Measurements from ENCODE around the gene PDE12.

Gene PDE12

GRCh38 chr3:57569859-57570450, 13.9 kb downstream of the PDE12 start:
- POLR2A ChIA-PET: interaction anchor here (1.1 kb wide), 1 partner anchor 14 kb away, joined by 3 read pairs; the partner anchor contains the start of gene PDE12
- CTCF ChIA-PET: interaction anchor here (0.6 kb wide), 1 partner anchor 146 kb away, joined by 3 read pairs; no protein-coding TSS in a partner anchor
- TF ChIP-seq LEF1 (IDR thresholded peaks at IDR 0.05; ENCODE audit: borderline replicate concordance) (no peak), FOXM1 (IDR thresholded peaks at IDR 0.05; ENCODE audit: borderline replicate concordance) (no peak), CTBP1 (IDR thresholded peaks at IDR 0.05; ENCODE audit: borderline replicate concordance) (no peak), FOXK2 (IDR thresholded peaks at IDR 0.05) (no peak)
- no peak for DNase-seq (ENCODE audit: extremely low spot score)

GRCh38 chr3:57570878-57571277, 14.8 kb downstream of the PDE12 start:
- ChIA-PET POLR2A (interaction anchor here (1.1 kb wide), 1 partner anchor 15 kb away, joined by 3 read pairs; the partner anchor contains the start of gene PDE12), CTCF (no interaction called here)
- TF ChIP-seq SP1 (IDR thresholded peaks at IDR 0.05): no peak
- TF ChIP-seq FOXA1 (IDR thresholded peaks at IDR 0.05): no peak
- no peak for TF ChIP-seq LEF1 (IDR thresholded peaks at IDR 0.05; ENCODE audit: borderline replicate concordance)
- no peak for TF ChIP-seq FOXK2 (IDR thresholded peaks at IDR 0.05)
- no peak for TF ChIP-seq CTBP1 (IDR thresholded peaks at IDR 0.05; ENCODE audit: borderline replicate concordance)
- TF ChIP-seq ARNT (IDR thresholded peaks at IDR 0.05): no peak
- TF ChIP-seq ELF4 (IDR thresholded peaks at IDR 0.05): no peak
- TF ChIP-seq FOXM1 (IDR thresholded peaks at IDR 0.05; ENCODE audit: borderline replicate concordance): no peak
- DNase-seq (ENCODE audit: extremely low spot score): no peak

GRCh38 chr3:57572096-57572495, 16.0 kb downstream of the PDE12 start:
- TF ChIP-seq SP1 (IDR thresholded peaks at IDR 0.05): no peak
- TF ChIP-seq L3MBTL2 (conservative IDR thresholded peaks at IDR 0.05): no peak
- TF ChIP-seq HDGF (IDR thresholded peaks at IDR 0.05; ENCODE audit: borderline replicate concordance): no peak
- TF ChIP-seq ARNT (IDR thresholded peaks at IDR 0.05): no peak
- TF ChIP-seq PKNOX1 (IDR thresholded peaks at IDR 0.05): no peak
- TF ChIP-seq BHLHE40 (IDR thresholded peaks at IDR 0.05; ENCODE audit: borderline replicate concordance): no peak
- no peak for TF ChIP-seq FOXK2 (IDR thresholded peaks at IDR 0.05)
- TF ChIP-seq ELF4 (IDR thresholded peaks at IDR 0.05): no peak
- no peak for TF ChIP-seq SUZ12 (IDR thresholded peaks at IDR 0.05)
- TF ChIP-seq TARDBP (IDR thresholded peaks at IDR 0.05): no peak
- TF ChIP-seq CTBP1 (IDR thresholded peaks at IDR 0.05; ENCODE audit: borderline replicate concordance): no peak
- no peak for TF ChIP-seq ZNF384 (IDR thresholded peaks at IDR 0.05)
- no peak for TF ChIP-seq FOXA1 (IDR thresholded peaks at IDR 0.05)
- TF ChIP-seq FOXM1 (IDR thresholded peaks at IDR 0.05; ENCODE audit: borderline replicate concordance): no peak
- TF ChIP-seq NFRKB (IDR thresholded peaks at IDR 0.05): no peak
- TF ChIP-seq LEF1 (IDR thresholded peaks at IDR 0.05; ENCODE audit: borderline replicate concordance): no peak
- DNase-seq (ENCODE audit: extremely low spot score): no peak
- ChIA-PET CTCF (no interaction called here), POLR2A (no interaction called here)

- ChIA-PET POLR2A (interaction anchor here (1.1 kb wide), 1 partner anchor 21 kb away, joined by 3 read pairs; the partner anchor contains the start of gene ARF4), CTCF (no interaction called here)
- TF ChIP-seq L3MBTL2 (conservative IDR thresholded peaks at IDR 0.05) (no peak), CTBP1 (IDR thresholded peaks at IDR 0.05; ENCODE audit: borderline replicate concordance) (no peak), FOXK2 (IDR thresholded peaks at IDR 0.05) (no peak), ELF4 (IDR thresholded peaks at IDR 0.05) (no peak), ARNT (IDR thresholded peaks at IDR 0.05) (no peak), ZNF384 (IDR thresholded peaks at IDR 0.05) (peak; percentile 23; the same call in 1 of the 2 replicates)
- DNase-seq (ENCODE audit: extremely low spot score): no peak
These were observed 20.0 kb downstream of the PDE12 start for GRCh38 chr3:57575966-57576626.

- TF ChIP-seq SUZ12 (IDR thresholded peaks at IDR 0.05) (no peak), BHLHE40 (IDR thresholded peaks at IDR 0.05; ENCODE audit: borderline replicate concordance) (no peak), PKNOX1 (IDR thresholded peaks at IDR 0.05) (no peak), TARDBP (IDR thresholded peaks at IDR 0.05) (no peak), ARNT (IDR thresholded peaks at IDR 0.05) (no peak), CTBP1 (IDR thresholded peaks at IDR 0.05; ENCODE audit: borderline replicate concordance) (no peak), LEF1 (IDR thresholded peaks at IDR 0.05; ENCODE audit: borderline replicate concordance) (no peak), ZNF384 (IDR thresholded peaks at IDR 0.05) (no peak), NFRKB (IDR thresholded peaks at IDR 0.05) (no peak), FOXA1 (IDR thresholded peaks at IDR 0.05) (no peak), SP1 (IDR thresholded peaks at IDR 0.05) (no peak), FOXM1 (IDR thresholded peaks at IDR 0.05; ENCODE audit: borderline replicate concordance) (no peak), FOXK2 (IDR thresholded peaks at IDR 0.05) (no peak), L3MBTL2 (conservative IDR thresholded peaks at IDR 0.05) (no peak), HDGF (IDR thresholded peaks at IDR 0.05; ENCODE audit: borderline replicate concordance) (no peak), ELF4 (IDR thresholded peaks at IDR 0.05) (no peak)
- POLR2A ChIA-PET: interaction anchor here (0.5 kb wide), 1 partner anchor 69 kb away, joined by 3 read pairs; no protein-coding TSS in a partner anchor
- no peak for DNase-seq (ENCODE audit: extremely low spot score)
- CTCF ChIA-PET: no interaction called here
These were observed 21.7 kb downstream of the PDE12 start for GRCh38 chr3:57577801-57578200.

- peak; percentile 11 for DNase-seq (ENCODE audit: extremely low spot score)
These were observed 26.5 kb downstream of the PDE12 start for GRCh38 chr3:57582474-57583168.

More at GRCh38 chr3:57582474-57583168, 26.5 kb downstream of the PDE12 start:
- TF ChIP-seq ARNT (IDR thresholded peaks at IDR 0.05) (no peak), ZNF384 (IDR thresholded peaks at IDR 0.05) (no peak), NFRKB (IDR thresholded peaks at IDR 0.05) (no peak), TARDBP (IDR thresholded peaks at IDR 0.05) (no peak), LEF1 (IDR thresholded peaks at IDR 0.05; ENCODE audit: borderline replicate concordance) (no peak), CTBP1 (IDR thresholded peaks at IDR 0.05; ENCODE audit: borderline replicate concordance) (no peak), FOXK2 (IDR thresholded peaks at IDR 0.05) (no peak), L3MBTL2 (conservative IDR thresholded peaks at IDR 0.05) (no peak), SUZ12 (IDR thresholded peaks at IDR 0.05) (no peak), ELF4 (IDR thresholded peaks at IDR 0.05) (no peak)
- POLR2A ChIA-PET: no interaction called here
- CTCF ChIA-PET: no interaction called here

All from HEK293T (cell line).